HG02885 (cell line): ENCODE data around the gene MLN.

Experiments used
- ATAC-seq: cut with Tn5 transposase; IDR thresholded peaks from one replicate; pipeline ENCODE4 v1.9.1; 2021; ENCODE audit warnings: mild to moderate bottlenecking; ENCODE audit not compliant: unreplicated experiment, poor library complexity

Gene MLN

GRCh38 chr6:33757906-33758305 lies 45.9 kb downstream of the MLN start:
- ATAC-seq = no peak

- no peak for ATAC-seq
Measured at GRCh38 chr6:33757113-33757512, 46.7 kb downstream of the MLN start.

DNA sequence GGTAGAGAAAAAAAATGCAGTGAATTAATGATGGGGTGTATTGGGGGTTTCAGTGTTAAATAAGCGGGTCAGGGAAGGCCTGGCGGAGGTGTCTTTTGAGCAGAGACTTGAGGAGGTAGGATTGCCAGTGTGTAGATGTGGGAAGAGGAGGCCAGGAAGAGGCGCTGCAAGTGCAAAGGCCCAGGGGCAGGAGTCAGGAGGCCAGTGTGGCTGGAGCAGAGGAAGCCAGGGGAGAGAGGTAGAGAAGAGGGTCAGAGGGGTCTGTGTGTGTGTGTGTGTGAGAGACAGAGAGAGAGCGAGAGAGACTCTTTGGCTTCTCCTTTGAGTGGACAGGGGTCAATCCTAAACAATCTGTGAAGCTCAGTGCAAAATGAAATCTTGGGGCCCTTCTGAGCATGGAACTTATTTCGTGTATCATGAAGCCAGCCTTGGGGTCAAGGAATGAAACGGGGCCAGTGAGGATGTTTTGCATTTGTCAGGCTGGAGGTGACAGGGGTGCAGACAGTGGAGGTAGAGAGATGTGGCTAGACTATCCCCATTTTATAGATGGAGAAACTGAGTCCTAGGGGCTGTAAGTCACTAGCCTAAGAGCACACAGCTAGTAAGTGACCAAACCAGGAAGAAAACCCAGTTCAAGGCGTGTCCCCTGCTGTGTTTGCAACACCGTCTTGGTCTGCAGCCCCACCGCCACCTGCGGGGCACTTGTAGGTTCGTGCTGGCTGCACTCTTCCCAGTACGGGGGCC lies 47.4 kb downstream of the MLN start:
- ATAC-seq = no peak

- no peak for ATAC-seq
Measured at GRCh38 chr6:33755070-33755869, 48.5 kb downstream of the MLN start.

DNA sequence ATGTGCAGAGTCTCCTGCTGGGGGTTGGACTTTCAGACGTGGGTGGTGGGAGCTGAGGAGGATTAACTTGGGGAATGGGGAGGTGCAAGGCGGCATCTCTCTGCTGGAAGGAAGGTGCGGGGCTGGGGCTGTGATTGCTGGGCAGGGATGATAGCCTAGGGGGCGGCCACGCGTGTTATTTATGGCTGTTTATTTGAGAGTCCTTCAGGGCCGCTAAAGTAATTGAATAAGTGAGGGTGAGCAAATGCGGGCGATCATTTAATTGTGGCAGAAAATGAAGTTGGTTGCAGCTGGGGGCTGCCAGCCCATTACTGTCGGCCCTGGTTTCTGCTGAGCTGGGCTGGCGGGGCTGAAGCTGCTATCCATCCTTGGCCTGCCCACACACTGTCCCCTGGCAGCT lies 49.6 kb downstream of the MLN start:
- no peak for ATAC-seq

- no peak for ATAC-seq
Measured at GRCh38 chr6:33752646-33753015, 51.2 kb downstream of the MLN start.

GRCh38 chr6:33751771-33752645 lies 51.8 kb downstream of the MLN start:
- ATAC-seq = no peak

- ATAC-seq = no peak
Measured at GRCh38 chr6:33750244-33750991, 53.4 kb downstream of the MLN start.

- ATAC-seq = no peak
Measured at GRCh38 chr6:33749401-33749800, 54.4 kb downstream of the MLN start.

- ATAC-seq = no peak
Measured at GRCh38 chr6:33748841-33749240, 55.0 kb downstream of the MLN start.

DNA sequence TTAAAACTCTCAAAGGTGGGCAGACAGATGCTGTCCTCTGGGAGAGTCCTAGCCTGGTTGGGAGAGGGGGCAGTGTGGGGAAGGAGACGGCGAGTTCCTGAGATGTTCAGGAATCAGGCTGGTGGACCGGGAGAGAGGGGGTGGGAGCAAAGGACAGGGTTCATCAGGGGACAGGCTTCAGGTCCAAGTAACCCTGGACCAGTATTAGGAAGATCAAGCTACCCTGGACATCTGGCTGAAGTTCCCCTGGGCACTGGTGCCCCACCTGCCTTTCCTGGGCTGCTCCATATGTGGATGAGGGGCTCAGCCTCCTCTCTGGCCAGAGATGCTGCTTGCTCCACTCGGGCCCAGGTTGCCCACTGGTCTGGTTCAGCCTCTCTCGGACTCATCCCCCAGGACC lies 56.0 kb downstream of the MLN start:
- ATAC-seq = no peak

- no peak for ATAC-seq
Measured at GRCh38 chr6:33746651-33747100, 57.1 kb downstream of the MLN start, which contains the start of gene IP6K3. Gene IP6K3, minus strand, starts transcription at chr6:33746905. Its CDS starts 11,429 bp downstream, at chr6:33735476.

DNA sequence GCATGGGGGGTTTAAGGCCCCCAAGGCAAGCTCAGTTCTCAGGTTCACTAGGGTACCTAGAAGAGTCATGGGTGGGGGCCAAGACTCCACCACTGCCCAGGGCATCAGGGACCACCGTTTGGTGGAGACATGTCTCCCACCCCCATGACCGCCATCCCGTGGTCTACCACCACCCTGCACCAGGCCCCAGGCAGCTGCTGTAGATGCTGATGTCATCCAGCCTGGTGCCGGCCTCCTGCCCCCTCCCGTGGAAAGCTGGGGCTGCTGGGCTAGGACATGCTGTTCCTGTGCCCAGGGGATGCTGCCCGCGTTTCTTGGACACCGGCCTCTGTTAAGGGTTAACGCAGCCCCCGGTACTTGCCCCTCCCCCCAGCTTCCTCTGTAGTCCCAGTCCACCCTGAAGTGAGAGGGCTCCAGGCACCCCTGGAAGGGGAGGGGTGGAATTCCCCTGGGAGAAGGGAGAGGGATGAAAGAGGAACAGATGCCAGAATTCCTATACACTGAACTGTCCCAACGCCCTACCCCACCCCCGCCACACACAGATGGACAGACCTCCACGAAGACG lies 57.7 kb downstream of the MLN start:
- no peak for ATAC-seq

GRCh38 chr6:33745548-33745947 lies 58.3 kb downstream of the MLN start:
- no peak for ATAC-seq

DNA sequence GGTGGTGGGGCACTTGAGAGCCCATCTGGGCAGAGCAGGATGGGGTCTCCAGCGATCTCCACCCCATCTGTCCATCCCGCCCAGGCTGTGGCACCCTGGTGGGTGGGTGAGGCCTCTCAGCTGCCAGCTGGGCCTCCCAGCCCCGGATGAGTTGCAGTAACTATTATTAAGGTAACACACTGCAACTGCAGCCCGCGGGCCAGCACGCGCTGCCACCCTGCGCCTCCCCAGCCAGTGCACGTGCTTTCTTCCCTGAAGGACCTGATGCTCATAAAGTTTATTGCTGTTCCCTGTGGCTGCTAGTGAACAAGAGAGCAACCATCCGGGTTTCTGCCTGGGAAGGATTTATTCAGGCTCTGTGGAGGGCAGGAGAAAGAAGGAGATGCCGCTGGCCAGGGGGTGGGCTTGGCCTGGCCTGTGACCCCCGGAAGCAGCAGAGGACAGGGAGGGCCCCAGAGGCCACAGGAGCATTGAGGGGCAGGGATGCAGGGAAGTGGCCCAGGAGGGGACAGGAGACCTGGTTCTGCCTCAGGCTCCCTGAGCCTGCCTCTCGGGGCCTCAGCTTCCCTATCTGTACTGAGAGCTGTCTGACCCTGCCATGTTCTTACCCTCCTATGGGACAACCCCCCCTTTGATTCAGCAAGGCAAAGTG lies 58.8 kb downstream of the MLN start:
- ATAC-seq = no peak
